Gastrocnemius medialis (tissue), 4 donors: Measurements from ENCODE around the gene PRKCE. TPM values are rescaled to one million over a fixed set of nuclear protein-coding genes. Genes with fewer than 3 reads are reported as not detected.
A peak's percentile ranks its signal among the peaks of the same experiment; 100 is the strongest.

Source experiments
- ATAC-seq, 2 donors: fragments of 150-250 bp; one replicate each; pipeline ENCODE4 v1.9.1; 2016
- DNase-seq, 2 donors: peaks; one replicate each; pipeline ENCODE4 v3.0.0-alpha.2; 2019
- H3K27ac ChIP-seq, 4 donors: fragments of 200-600 bp; sonication (generic); 1 replicate in 1 of 4; 2 replicates in 3 of 4; pipeline ENCODE4 v1.5.1; 2016 to 2018; ENCODE audit warnings: mild to moderate bottlenecking in 2 of 4, moderate library complexity in 1 of 4
- H3K27me3 ChIP-seq, 3 donors: fragments of 200-600 bp; sonication (generic) in 2 of 3; 1 replicate in 1 of 3; 2 replicates in 2 of 3; pipeline versions ENCODE4 v1.5.1 to v1.6.0; 2016 to 2019; ENCODE audit warnings: mild to moderate bottlenecking in 1 of 3, moderate library complexity in 1 of 3
- H3K36me3 ChIP-seq, 2 donors: fragments of 200-600 bp; sonication (generic) in 1 of 2; one replicate each; pipeline ENCODE4 v1.5.1; 2017 to 2018
- H3K4me1 ChIP-seq, 2 donors: fragments of 200-600 bp; sonication (generic) in 1 of 2; one replicate each; pipeline ENCODE4 v1.5.1; 2016 to 2017; ENCODE audit warnings: mild to moderate bottlenecking in 2 of 2
- H3K4me3 ChIP-seq, 4 donors: fragments of 200-600 bp; sonication (generic) in 3 of 4; 1 replicate in 1 of 4; 2 replicates in 3 of 4; pipeline ENCODE4 v1.5.1; 2016 to 2019; ENCODE audit warnings: mild to moderate bottlenecking in 2 of 4
- H3K9me3 ChIP-seq, 3 donors: fragments of 200-600 bp; sonication (generic) in 2 of 3; 1 replicate in 1 of 3; 2 replicates in 2 of 3; pipeline ENCODE4 v1.5.1; 2016 to 2019
- POLR2A ChIP-seq, 2 donors: fragments of 450-650 bp; IDR thresholded peaks; one replicate each; pipeline ENCODE4 v1.6.1; 2017; ENCODE audit warnings: antibody characterized with exemption in 2 of 2, mild to moderate bottlenecking in 2 of 2, moderate library complexity in 2 of 2
- in situ Hi-C, 4 donors: fragments of 200-750 bp; cut with MboI; loops; one replicate each; pipeline versions ENCODE4 v1.15.0 to v1.8.0; 2017; ENCODE audit warnings: low sequenced_read_pairs in 4 of 4
- intact Hi-C: fragments of 100-400 bp; cut with DNase I; formaldehyde crosslinking; loops from one replicate; pipeline ENCODE4 v1.15.1; 2023; ENCODE audit warnings: low total_unique reads
- total RNA-seq, 4 donors: library from RNA; depleted of rRNA; stranded (reverse); fragments of >200 nt; gene quantifications; one replicate each; pipeline versions ENCODE4 v1.1.0 to v1.2.3, GENCODE V29; 2016
- TF ChIP-seq, protein P1 (sequence below), 5 experiments: fragments of 450-650 bp in 3 of 5; fragments of 200-600 bp in 2 of 5; sonication (generic) in 2 of 5; IDR thresholded peaks in 4 of 5; conservative IDR thresholded peaks in 1 of 5; 1 replicate in 4 of 5; 2 replicates in 1 of 5; pipeline ENCODE4 v1.5.1; 2016 to 2019; ENCODE audit warnings: antibody characterized with exemption in 5 of 5, mild to moderate bottlenecking in 3 of 5, moderate library complexity in 3 of 5

PRKCE gene
- total RNA-seq, 4 donors from 2014 or later = 5.8 to 28.9 (median 11.8) TPM

DNA sequence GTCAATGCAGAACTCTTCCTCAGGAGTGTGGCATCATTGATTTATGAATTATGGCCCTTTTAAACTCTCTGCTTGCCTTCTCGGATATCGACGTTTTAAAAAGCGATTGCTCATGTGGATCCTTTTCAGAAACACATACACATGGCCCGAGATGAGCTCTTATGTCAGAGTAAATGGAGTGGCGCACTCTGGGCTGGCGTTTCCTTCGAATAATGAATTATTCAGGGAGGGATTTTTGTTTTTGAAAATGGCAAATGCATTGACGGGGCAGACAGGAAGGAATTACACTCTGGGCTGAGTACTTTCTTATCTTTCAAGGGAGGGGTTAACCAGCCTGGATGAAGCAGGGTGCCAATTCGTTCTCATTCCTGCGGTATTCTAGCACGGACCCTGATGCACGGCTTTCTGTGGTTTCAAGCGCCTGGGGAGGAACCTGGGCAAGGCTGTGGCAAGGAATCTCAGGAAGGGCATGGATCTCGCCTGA, 142.7 kb downstream of the PRKCE start:
- Histone ChIP-seq H3K9me3 (no peaks in the 10 kb centered on the region), H3K36me3 (no peaks in the 10 kb centered on the region), H3K27ac (no peak overlapping the region), H3K4me3 (no peak overlapping the region), H3K4me1 (peaks cover 0 to 13% of the 10 kb centered on the region in 2 donors), H3K27me3 (no peaks in the 10 kb centered on the region)
- TF ChIP-seq POLR2A (IDR thresholded peaks at IDR 0.05) = no peak
- TF ChIP-seq, protein P1, sequence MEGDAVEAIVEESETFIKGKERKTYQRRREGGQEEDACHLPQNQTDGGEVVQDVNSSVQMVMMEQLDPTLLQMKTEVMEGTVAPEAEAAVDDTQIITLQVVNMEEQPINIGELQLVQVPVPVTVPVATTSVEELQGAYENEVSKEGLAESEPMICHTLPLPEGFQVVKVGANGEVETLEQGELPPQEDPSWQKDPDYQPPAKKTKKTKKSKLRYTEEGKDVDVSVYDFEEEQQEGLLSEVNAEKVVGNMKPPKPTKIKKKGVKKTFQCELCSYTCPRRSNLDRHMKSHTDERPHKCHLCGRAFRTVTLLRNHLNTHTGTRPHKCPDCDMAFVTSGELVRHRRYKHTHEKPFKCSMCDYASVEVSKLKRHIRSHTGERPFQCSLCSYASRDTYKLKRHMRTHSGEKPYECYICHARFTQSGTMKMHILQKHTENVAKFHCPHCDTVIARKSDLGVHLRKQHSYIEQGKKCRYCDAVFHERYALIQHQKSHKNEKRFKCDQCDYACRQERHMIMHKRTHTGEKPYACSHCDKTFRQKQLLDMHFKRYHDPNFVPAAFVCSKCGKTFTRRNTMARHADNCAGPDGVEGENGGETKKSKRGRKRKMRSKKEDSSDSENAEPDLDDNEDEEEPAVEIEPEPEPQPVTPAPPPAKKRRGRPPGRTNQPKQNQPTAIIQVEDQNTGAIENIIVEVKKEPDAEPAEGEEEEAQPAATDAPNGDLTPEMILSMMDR (IDR thresholded peaks at IDR 0.05 in 4 of 5, conservative IDR thresholded peaks at IDR 0.05 in 1 of 5) = no peak
- intact Hi-C loops = no loop called here
- ATAC-seq (no peak), DNase-seq (no peak)
- in situ Hi-C loops = loop anchor here in 2 of 4 donors (25.0 kb wide), 1 partner anchor 143 kb away; no protein-coding TSS in a partner anchor

DNA sequence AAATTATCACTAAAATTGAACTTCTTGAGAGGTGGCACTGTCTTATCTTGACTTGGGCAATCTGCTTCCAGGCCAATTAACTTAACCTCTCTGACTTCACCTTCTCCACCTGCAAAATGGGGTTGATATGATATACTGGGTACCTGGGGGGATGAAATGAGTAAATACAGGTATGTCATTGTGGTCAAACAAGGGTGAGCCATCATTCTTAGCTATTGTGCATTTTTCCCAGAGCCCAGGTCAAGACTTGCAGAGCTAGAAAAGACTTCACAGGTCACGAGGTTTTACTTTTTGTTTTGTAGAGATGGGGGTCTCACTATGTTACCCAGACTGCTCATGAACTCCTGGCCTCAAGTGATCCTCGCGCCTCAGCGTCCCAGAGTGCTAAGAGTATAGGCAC, 145.0 kb downstream of the PRKCE start:
- in situ Hi-C loops = loop anchor here in 2 of 4 donors (25.0 kb wide), 1 partner anchor 141 kb away; no protein-coding TSS in a partner anchor
- Histone ChIP-seq H3K36me3 (no peaks in the 10 kb centered on the region), H3K9me3 (no peaks in the 10 kb centered on the region), H3K4me1 (peaks cover 0 to 4% of the 10 kb centered on the region in 2 donors), H3K27me3 (no peaks in the 10 kb centered on the region), H3K27ac (no peak overlapping the region), H3K4me3 (no peak overlapping the region)
- intact Hi-C loops = no loop called here
- DNase-seq (no peak), ATAC-seq (no peak)
- no peak for TF ChIP-seq POLR2A (IDR thresholded peaks at IDR 0.05)
- TF ChIP-seq, protein P1 (IDR thresholded peaks at IDR 0.05 in 4 of 5, conservative IDR thresholded peaks at IDR 0.05 in 1 of 5) = no peak

DNA sequence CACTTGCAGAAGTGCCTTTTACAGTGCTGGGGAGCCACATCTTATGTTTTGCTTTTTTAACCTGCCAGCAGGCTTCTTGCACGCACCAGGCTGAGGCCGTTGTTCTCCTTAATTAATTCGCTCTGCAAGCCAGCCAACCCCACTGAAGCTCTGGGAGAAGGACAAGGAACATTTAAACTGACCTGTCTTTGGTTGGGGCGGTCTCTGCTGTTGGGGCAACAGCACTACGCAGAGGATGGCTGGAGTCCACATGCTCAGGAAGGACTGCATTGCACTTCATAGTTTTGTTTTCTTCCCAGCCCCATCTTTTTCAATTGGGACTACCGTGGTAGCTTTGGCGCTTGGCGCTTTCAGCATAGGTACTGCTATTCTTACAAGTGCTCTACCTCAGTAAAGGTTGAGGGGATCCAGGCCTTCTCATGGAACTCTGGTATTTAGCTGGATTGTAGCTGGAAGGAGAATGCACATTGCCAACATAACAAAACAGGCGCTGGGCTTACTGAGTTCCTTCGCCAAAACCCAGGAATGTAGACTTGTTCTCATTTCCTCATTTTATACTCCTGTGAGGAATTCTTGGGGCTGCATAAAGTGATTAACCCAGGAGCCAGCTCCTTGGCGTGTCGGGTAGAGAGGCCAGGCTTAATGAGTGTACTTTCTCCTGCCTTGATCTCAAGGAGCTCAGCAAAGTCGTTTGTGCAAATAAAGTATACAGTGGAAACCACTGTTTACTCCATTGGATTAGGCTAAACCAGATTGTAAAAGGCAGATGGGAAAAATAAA, 146.2 kb downstream of the PRKCE start:
- TF ChIP-seq POLR2A (IDR thresholded peaks at IDR 0.05) = no peak
- TF ChIP-seq, protein P1 (IDR thresholded peaks at IDR 0.05 in 4 of 5, conservative IDR thresholded peaks at IDR 0.05 in 1 of 5) = no peak
- in situ Hi-C loops (loop anchor here in 2 of 4 donors (25.0 kb wide), 1 partner anchor 140 kb away; no protein-coding TSS in a partner anchor), intact Hi-C loops (no loop called here)
- Histone ChIP-seq H3K9me3 (no peaks in the 10 kb centered on the region), H3K27ac (no peak overlapping the region), H3K4me3 (no peak overlapping the region), H3K27me3 (no peaks in the 10 kb centered on the region), H3K4me1 (peaks cover 0 to 4% of the 10 kb centered on the region in 2 donors), H3K36me3 (no peaks in the 10 kb centered on the region)
- no peak for ATAC-seq
- DNase-seq = no peak

DNA sequence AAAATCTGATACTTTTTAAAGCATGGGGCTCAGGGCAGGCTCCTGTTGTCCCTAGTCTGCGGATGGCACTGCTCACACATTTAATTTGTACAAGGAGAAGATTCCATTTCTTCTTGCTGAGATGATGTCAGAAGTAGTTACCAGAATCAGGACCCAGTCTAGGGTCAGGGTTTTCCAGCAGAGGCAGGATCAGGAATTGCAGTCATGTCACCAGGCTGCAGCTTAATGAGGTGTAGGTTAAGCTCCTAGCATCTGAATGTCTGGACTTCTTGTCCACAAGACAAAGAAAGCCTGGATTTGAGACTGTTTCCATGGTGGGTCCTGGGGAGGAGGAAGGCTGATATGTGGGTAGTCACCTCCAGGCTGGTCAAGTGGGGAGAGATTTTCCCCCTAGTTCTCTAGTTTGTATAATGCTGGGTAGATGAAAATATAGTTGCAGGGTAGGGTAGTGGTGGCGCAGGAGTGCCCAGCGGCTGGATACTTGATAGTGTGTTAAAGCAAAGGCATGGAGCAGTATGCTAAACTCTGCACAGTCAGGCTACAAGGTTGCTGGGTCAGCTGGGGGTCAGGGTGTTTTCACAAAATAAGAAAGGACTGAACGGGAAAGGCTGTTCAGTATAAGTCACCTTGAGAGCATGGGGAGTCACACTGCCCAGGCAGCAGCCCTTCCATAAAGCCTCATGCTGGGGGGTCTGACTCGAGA, 148.4 kb downstream of the PRKCE start:
- Histone ChIP-seq H3K9me3 (no peaks in the 10 kb centered on the region), H3K4me3 (no peak overlapping the region), H3K36me3 (no peaks in the 10 kb centered on the region), H3K27ac (no peak overlapping the region), H3K4me1 (peaks cover 0 to 4% of the 10 kb centered on the region in 2 donors), H3K27me3 (no peaks in the 10 kb centered on the region)
- TF ChIP-seq, protein P1 (IDR thresholded peaks at IDR 0.05 in 4 of 5, conservative IDR thresholded peaks at IDR 0.05 in 1 of 5) = no peak
- TF ChIP-seq POLR2A (IDR thresholded peaks at IDR 0.05) = no peak
- in situ Hi-C loops (loop anchor here in 2 of 4 donors (25.0 kb wide), 1 partner anchor 137 kb away; no protein-coding TSS in a partner anchor), intact Hi-C loops (no loop called here)
- DNase-seq (peak in 1 of 2 donors; percentile 29), ATAC-seq (peak; percentile 50 to 84)
